Measurements from ENCODE around the gene IL1RAPL1.

IL1RAPL1 gene

GRCh38 chrX:29042341-29042740 lies 455.1 kb downstream of the IL1RAPL1 start:
- no peak overlapping the region for H3K27ac ChIP-seq
- no peak for TF ChIP-seq CTCF (conservative IDR thresholded peaks at IDR 0.05)

- H3K27ac ChIP-seq = no peak overlapping the region
- TF ChIP-seq CTCF (conservative IDR thresholded peaks at IDR 0.05) = no peak
Observed at GRCh38 chrX:29043746-29044145, 456.5 kb downstream of the IL1RAPL1 start.

DNA sequence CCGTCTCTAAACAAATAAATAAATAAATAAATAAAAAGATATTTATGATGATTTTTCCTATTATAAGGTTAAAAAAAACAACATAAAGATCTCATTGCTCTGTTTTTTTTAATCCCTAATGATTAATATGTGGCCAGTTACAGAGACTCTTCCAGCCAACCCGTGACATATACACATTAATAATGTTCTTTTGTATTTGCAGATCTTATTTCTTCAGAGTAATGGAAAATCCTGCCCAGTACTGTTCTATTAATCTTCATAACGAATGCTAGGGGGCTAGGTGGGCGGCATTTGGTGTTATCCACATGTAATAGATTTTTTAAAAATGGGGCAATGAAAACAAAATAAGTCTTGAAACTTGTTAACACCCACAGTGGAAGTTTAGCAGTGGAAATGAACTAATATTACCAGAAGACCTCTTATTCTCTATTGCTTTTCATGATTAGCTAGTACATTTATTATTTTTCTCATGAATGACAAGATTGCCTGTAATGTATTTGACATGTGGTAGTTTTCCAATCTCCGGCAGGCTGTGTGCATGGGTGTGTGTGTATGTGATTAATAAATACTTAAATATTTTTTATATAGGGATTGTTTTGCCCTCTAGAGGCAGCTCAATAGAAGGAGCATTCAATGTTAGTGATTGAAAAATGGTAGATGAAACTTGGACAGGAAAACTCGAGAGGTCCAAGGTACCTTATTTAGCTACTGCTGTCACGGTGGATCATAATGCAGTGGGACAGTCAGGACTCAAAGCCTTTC lies 457.4 kb downstream of the IL1RAPL1 start:
- H3K27ac ChIP-seq = no peak overlapping the region
- peak; percentile 61 for TF ChIP-seq CTCF (conservative IDR thresholded peaks at IDR 0.05)

- TF ChIP-seq CTCF (conservative IDR thresholded peaks at IDR 0.05) = no peak
Observed at GRCh38 chrX:29065477-29065876, 478.2 kb downstream of the IL1RAPL1 start.

DNA sequence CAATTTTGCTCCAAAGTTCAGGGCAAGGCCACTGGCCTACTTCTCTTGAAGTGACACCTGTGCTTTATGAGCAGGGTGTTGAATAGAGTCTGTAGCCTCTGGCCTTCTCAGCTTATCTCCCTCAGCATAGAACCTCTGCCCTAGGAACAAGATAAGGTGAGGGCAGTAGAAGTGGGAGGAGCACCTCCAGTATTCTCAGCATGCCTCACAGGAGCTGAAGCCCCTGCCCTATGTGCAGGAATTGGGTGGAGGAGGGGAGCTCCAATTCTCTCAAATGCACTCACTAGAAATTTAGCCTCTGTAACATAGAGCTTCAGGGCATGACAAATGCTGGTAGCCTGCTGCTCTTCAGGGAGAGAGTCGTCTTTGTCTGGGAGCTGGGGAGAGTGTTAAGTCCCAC lies 479.3 kb downstream of the IL1RAPL1 start:
- H3K27ac ChIP-seq = no peak overlapping the region
- TF ChIP-seq CTCF (conservative IDR thresholded peaks at IDR 0.05) = no peak

More at GRCh38 chrX:29065477-29065876, 478.2 kb downstream of the IL1RAPL1 start:
- H3K27ac ChIP-seq = no peak overlapping the region

DNA sequence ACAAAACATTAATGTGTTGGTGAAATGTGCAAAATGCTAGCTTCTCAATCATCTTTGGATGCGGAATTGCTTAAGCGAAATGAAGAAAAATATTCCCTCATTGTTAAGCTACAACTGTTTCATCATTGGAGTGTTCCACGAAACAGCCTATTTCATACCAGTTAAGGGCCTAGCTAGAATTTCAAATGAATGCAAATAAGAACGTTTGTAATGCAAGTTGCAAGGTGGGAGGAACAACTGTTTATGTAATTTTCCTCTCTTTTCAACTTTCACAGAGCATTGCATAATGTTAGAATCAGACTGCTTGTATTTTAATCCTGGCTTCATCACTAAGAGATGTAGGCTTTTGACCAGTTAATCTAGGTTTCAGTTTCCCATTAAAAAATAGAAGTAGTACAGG lies 480.1 kb downstream of the IL1RAPL1 start:
- no peak overlapping the region for H3K27ac ChIP-seq
- no peak for TF ChIP-seq CTCF (conservative IDR thresholded peaks at IDR 0.05)

GRCh38 chrX:29071525-29072320 lies 484.5 kb downstream of the IL1RAPL1 start:
- no peak overlapping the region for H3K27ac ChIP-seq
- TF ChIP-seq CTCF (conservative IDR thresholded peaks at IDR 0.05) = no peak

All from VCaP (cell line).